ENCODE results near the gene TMEM270. TPM values are rescaled to one million over a fixed set of nuclear protein-coding genes. Genes with fewer than 3 reads are reported as not detected.

The TMEM270 gene
- total RNA-seq, 1 donor from 2014 or later: not detected

DNA sequence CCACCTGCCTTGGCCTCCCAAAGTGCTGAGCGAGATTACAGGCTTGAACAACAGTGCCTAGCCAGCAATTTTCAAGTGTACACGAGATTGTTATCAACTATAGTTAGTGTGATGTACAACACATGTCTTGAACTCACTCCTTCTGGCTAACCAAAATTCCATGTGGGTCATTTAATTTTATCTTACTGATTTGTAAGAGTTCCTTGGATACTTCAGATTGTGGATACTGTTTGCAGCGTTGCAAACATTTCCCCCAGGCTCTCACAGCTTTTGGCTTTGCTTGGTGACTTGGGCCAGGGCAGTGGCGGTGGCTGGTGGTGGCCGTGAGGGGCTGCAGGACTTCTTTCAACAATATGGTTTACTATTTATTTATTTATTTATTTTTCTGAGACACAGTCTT, 8.5 kb upstream of the TMEM270 start:
- Histone ChIP-seq H3K27ac (peak overlapping the region in 1 of 2 donors; percentile 82), H3K36me3 (no peaks in the 10 kb centered on the region), H3K4me3 (no peak overlapping the region), H3K9me3 (no peaks in the 10 kb centered on the region), H3K4me1 (peaks cover 0 to 9% of the 10 kb centered on the region in 2 donors), H3K27me3 (no peaks in the 10 kb centered on the region)
- intact Hi-C loops (cut with DNase I): loop anchor here (5.0 kb wide), 1 partner anchor 115 kb away; the partner anchor contains the start of gene ABHD11
- no peak for DNase-seq (ENCODE audit: low spot score in 2 of 2)
- TF ChIP-seq, protein P1, sequence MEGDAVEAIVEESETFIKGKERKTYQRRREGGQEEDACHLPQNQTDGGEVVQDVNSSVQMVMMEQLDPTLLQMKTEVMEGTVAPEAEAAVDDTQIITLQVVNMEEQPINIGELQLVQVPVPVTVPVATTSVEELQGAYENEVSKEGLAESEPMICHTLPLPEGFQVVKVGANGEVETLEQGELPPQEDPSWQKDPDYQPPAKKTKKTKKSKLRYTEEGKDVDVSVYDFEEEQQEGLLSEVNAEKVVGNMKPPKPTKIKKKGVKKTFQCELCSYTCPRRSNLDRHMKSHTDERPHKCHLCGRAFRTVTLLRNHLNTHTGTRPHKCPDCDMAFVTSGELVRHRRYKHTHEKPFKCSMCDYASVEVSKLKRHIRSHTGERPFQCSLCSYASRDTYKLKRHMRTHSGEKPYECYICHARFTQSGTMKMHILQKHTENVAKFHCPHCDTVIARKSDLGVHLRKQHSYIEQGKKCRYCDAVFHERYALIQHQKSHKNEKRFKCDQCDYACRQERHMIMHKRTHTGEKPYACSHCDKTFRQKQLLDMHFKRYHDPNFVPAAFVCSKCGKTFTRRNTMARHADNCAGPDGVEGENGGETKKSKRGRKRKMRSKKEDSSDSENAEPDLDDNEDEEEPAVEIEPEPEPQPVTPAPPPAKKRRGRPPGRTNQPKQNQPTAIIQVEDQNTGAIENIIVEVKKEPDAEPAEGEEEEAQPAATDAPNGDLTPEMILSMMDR (IDR thresholded peaks at IDR 0.05): no peak

DNA sequence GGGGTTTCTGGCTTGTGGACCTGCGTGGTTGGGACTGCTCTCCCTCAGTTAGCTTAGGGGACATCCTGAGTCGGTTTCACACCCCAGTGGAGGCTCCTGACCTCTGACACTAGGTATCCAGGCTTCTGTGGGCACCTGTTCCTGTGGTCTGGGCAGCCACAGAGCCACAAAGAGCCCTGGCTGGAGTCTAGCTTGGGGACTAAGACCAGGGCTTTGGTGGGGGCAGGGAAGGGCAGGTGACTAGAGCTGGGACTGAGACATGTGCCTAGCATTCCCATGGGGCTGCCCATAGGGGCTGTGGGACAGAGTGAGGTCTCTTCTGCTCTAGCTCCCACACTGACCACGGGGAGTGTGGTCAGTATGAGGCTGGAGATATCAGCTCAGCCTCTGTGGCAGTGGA, 4.0 kb upstream of the TMEM270 start:
- TF ChIP-seq, protein P1 (IDR thresholded peaks at IDR 0.05): no peak
- intact Hi-C loops (cut with DNase I): no loop called here
- no peaks in the 10 kb centered on the region for H3K27me3 ChIP-seq
- peaks cover 0 to 5% of the 10 kb centered on the region in 2 donors for H3K4me1 ChIP-seq
- DNase-seq (ENCODE audit: low spot score in 2 of 2): no peak
- no peak overlapping the region for H3K4me3 ChIP-seq
- H3K9me3 ChIP-seq: no peaks in the 10 kb centered on the region
- no peak overlapping the region for H3K27ac ChIP-seq
- H3K36me3 ChIP-seq: no peaks in the 10 kb centered on the region

DNA sequence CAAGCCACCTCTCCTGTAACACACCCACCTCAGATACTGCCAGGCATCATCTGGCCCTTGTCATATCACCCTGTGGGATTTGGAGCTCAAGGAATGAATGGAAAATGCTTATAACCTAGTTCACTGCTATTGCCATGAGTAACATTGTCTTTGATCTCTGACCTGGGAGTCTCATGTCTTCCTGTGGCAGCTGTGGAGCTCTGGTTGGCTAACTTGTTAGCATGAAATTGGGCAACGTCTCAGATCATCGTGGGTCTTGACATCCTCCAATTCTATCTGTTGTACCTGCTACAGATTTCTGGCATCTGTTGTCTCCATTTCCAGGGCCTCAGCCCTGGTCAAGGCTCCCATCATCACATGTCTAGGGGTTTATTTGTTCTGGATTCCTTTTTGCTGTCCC, 2.2 kb upstream of the TMEM270 start:
- no peak for DNase-seq (ENCODE audit: low spot score in 2 of 2)
- H3K27me3 ChIP-seq: no peaks in the 10 kb centered on the region
- H3K4me1 ChIP-seq: no peaks in the 10 kb centered on the region
- no peak overlapping the region for H3K27ac ChIP-seq
- intact Hi-C loops (cut with DNase I): no loop called here
- H3K9me3 ChIP-seq: no peaks in the 10 kb centered on the region
- no peaks in the 10 kb centered on the region for H3K36me3 ChIP-seq
- no peak overlapping the region for H3K4me3 ChIP-seq
- TF ChIP-seq, protein P1 (IDR thresholded peaks at IDR 0.05): no peak

DNA sequence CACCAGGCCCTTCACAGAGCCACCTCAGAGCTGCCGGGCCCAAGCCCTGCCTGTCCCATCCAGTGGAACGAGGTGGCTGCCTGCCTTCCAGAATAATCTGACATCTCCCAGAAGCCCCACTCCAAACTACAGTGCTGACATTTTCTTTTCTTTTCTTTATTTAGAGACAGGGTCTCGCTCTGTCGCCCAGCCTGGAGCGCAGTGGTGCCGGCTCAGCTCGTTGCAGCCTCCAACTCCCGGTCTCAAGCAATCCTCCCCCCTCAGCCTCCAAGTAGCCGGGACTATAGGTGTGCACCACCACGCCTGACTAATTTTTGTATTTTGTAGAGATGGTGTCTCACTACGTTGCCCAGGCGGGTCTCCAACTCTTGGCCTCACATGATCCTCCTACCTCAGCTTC, 346 bp downstream of the TMEM270 start:
- H3K9me3 ChIP-seq: no peaks in the 10 kb centered on the region
- intact Hi-C loops (cut with DNase I): no loop called here
- TF ChIP-seq, protein P1 (IDR thresholded peaks at IDR 0.05): no peak
- DNase-seq (ENCODE audit: low spot score in 2 of 2): no peak
- no peaks in the 10 kb centered on the region for H3K27me3 ChIP-seq
- no peak overlapping the region for H3K4me3 ChIP-seq
- H3K4me1 ChIP-seq: no peaks in the 10 kb centered on the region
- no peaks in the 10 kb centered on the region for H3K36me3 ChIP-seq
- no peak overlapping the region for H3K27ac ChIP-seq

DNA sequence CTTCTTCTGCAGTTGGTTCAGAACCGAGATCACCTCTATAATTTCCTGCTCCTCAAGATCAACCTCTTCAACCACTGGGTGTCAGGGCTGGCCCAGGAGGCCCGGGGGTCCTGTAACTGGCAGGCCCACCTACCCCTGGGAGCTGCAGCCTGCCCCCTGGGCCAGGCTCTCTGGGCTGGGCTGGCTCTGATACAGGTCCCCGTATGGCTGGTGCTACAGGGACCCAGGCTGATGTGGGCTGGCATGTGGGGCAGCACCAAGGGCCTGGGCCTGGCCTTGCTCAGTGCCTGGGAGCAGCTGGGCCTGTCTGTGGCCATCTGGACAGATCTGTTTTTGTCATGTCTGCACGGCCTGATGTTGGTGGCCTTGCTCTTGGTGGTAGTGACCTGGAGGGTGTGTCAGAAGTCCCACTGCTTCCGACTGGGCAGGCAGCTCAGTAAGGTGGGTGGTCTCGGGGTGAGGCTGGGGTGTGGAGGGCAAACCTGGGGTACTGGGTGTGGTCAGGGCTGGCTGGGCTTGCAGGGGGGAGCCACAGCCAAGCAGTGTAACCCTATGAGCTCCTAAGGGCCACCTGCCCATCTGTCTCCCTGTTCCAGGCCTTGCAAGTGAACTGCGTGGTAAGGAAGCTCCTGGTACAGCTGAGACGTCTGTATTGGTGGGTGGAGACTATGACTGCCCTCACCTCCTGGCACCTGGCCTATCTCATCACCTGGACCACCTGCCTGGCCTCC, 4.2 kb downstream of the TMEM270 start:
- H3K4me1 ChIP-seq: peaks cover 14 to 21% of the 10 kb centered on the region in 2 donors
- intact Hi-C loops (cut with DNase I): loop anchor here (5.0 kb wide), 1 partner anchor 537 kb away; no protein-coding TSS in a partner anchor
- TF ChIP-seq, protein P1 (IDR thresholded peaks at IDR 0.05): no peak
- H3K9me3 ChIP-seq: no peaks in the 10 kb centered on the region
- no peak for DNase-seq (ENCODE audit: low spot score in 2 of 2)
- no peak overlapping the region for H3K27ac ChIP-seq
- H3K27me3 ChIP-seq: no peaks in the 10 kb centered on the region
- no peaks in the 10 kb centered on the region for H3K36me3 ChIP-seq
- no peak overlapping the region for H3K4me3 ChIP-seq

All from ascending aorta (tissue), 2 donors.